HG03039 (cell line): ENCODE data around the gene GNG12.
A peak's percentile ranks its signal among the peaks of the same experiment; 100 is the strongest.

Experiments used
- ATAC-seq: cut with Tn5 transposase; IDR thresholded peaks from one replicate; pipeline ENCODE4 v1.9.1; 2021; ENCODE audit warnings: mild to moderate bottlenecking, moderate library complexity; ENCODE audit not compliant: unreplicated experiment

GNG12 gene

GRCh38 chr1:67759066-67759465 is 74.2 kb downstream of the GNG12 start:
- ATAC-seq: no peak

- ATAC-seq: no peak
Measured at GRCh38 chr1:67755619-67756018, 77.6 kb downstream of the GNG12 start.

GRCh38 chr1:67755160-67755559 is 78.1 kb downstream of the GNG12 start:
- no peak for ATAC-seq

DNA sequence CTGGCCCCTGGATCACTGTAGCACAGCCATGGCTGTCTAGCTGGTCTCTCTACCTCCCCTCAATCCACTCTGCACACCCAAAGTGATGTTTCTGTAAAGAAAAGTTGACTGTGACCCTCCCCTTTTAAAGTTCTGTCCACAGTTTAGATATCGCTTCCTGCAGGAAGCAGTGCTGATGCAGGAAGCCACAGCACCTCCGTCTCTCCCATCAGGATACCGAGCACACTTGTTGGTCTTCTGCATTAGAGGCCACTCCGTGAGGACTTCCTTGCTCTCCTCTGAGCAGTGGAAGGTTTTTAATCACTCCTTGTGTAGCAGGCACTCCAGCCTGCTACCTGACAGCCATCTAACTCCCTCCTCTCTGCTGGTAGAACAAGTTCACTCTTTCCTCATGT is 78.7 kb downstream of the GNG12 start:
- no peak for ATAC-seq

- no peak for ATAC-seq
Measured at GRCh38 chr1:67753776-67754525, 79.3 kb downstream of the GNG12 start.

GRCh38 chr1:67752306-67752705 is 81.0 kb downstream of the GNG12 start:
- ATAC-seq: no peak

DNA sequence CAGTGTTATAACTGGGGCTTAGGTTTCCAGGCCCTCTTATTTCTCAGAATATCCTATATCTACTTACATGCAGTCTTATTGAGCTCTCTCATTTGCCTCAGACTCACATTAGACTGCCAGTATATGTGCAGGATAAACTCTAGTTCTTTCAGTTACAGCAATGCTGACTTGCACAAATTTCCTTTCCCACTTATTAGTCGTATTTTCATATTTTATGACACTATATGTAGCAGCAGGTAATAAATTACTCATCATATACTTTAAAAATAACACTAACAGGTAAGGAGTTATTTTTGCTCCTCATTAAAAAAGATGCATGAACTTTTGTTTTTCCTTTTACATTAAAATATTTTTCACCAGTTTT is 82.6 kb downstream of the GNG12 start:
- no peak for ATAC-seq

DNA sequence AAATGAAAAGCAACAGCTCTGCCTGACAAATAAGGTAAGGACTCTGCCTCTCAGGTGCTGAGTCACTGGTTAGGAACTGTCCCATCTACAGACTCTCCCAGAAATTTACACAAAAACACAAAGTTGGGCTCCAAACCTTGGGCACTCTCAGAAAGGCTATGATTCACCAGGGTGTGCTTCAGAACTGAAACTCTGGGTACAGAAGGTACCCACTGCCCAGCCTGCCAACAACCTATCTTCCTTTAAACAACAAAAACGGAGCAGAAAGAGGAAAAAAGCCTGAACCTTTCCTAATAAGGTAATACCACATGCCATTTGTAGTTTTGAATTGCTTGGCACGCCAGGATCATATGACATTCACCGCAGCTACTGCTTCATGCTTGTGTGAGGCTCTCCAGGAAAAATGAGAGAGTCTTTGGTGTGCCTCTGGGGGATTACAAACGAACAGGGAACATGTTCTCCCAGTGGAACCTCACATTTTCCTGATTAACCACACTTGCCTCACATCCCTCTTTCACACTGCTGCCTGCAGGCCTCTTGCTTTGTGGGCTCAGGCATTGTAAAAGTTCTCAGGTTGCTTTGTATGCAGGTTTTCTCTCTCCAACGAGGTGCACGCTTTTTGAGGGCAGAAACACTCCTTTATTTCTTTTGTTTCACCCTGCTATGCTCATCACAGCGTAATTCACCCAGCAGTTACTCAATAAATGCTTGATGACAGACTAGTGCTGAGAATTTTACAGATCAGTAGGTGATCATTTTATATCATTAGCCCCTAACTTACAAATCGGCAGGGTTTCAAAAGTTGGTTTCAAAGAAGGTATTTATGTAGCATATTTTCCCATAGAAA is 83.2 kb downstream of the GNG12 start:
- ATAC-seq: peak; percentile 35

DNA sequence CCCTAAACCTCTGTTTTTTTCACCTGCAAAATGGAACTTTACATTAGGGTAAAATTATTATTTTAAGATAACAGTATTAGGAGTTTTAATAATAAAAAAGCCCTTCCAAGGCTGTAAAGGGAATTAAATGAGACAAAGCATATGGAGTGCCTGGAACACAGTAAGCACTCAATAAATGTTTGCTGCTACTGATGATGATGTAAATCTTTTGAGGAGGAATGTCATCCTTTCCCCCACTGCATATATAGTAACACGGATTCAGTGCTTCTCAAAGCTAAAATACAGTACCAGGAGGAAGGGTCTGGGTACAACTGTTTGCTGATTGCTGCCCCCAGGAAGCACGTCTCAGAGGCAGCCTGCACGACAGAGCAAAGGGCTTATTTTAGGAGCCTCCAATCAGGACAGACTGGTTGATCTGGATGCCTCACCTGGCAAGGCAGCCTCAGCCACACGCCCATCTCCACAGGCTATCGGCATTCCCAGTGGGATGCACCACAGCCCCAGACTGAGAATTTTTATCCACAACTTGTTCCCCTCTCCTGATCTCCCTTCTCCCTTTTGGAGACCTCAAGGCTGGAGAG is 83.9 kb downstream of the GNG12 start:
- ATAC-seq: no peak

DNA sequence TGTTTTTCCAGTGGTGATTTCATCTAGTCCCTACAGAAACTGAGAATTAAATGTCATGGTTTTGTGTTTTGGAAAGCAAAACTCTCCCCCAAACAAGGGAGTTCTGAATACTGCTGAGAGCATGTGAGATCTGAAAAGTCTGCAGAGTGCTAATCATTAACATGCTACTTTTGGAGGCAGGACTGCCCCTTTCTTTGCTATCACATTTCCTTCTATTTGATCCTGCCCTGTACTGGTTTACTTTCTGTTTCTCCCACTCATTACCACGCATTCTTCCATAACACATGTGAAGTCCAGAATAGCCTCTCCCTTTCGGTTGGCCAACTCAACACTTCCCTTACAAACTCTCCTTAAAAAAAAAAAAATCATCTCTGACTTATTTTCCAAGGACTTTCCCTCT is 84.6 kb downstream of the GNG12 start:
- peak; percentile 63 for ATAC-seq

DNA sequence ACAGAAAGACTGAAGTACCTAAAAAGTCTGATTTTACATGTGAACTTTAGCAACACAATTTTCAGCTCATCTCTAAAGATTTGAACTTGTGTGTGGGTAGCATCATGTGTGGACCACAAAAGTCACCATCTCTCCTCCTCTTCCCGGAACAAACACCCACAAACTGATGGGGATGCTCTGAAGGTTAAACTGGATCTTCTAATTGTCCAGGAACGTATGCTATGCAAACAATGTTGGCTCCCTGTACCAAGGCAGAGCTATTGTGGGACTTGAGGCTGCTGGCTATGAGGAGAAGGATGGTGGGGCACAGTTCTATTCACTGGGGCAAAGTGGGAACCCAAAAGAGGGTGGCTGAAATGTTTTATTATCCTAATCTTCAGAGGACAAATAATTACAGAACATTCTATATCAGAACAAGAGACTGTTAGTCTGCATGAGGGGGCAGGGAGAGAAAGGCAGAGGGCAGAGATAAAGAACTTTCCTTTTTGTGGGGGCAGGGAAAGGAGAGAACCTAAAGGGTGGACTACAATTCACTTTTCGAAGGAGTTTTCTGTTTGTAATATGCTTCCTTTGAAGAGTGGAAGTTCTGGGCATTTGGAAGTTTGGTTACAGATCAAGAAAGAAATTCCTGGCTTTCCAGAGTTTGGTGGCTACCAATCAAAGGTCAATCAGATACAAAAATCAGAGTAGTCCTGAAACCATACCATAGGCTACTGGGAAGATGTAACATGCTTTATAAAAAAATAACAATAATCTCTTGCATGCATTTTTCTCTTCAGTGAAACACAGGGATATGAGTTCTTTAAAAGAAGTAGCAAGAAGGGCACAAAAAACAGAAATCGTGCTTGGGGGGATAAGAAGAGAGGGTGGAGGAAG is 85.4 kb downstream of the GNG12 start:
- ATAC-seq: no peak

DNA sequence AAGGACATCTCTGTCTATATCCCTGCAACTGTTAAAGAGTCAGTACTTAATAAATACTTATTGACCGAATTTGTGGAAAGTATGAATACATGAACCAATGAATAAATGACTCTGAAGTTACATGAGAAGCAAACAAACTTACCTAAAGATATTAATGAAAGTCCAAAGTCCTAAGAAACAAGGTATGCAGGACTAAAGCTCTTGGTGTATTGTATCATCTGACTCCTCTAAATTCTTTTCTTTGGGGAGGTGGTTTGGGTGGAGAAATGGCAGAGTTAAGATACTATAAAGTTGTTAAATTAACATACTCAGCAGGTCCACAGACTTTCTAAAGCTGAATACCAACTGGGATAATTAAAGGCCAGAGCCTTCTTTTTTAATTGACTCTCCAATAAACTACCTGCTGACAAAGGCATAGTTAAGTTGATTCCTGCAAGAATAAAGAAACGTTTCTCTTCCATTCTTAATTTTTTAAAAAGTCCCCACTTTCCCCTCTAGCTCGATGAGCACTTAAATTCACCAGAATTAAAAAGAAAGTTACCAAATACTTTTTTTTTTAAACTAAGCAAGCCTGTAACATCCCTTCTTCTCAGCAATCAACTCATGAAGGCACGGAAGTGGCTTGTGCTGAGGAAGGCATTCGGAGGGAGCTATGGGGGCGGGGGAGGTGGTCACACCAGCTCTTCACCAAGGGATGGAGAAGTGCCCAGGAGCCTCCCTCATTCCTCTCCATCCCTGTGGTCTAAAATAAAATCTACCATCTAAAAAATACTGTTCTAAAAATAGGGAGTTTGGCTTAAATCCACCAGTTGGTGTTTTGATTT is 87.2 kb downstream of the GNG12 start:
- ATAC-seq: no peak

- ATAC-seq: no peak
Measured at GRCh38 chr1:67743072-67743725, 90.1 kb downstream of the GNG12 start.

DNA sequence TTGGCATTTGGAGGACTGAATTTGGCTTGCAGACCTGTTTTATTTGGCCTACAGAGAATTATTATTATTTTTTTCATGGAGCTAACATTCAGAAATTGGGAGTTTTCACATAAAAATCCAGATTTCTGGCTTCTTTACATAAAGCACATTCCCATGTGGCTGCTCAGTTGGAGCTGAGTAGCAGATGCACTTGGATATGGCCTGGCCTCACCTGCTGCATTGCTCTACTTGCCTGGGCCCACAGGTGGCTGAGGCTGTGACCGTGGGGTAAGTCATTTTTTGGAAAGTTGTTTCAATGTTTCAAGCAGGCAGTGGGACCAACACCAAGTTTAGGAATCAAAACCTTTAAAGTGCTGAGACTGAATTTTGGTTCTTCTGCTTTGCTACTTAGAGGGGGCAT is 91.5 kb downstream of the GNG12 start:
- ATAC-seq: no peak

- ATAC-seq: no peak
Measured at GRCh38 chr1:67741121-67741520, 92.1 kb downstream of the GNG12 start.

DNA sequence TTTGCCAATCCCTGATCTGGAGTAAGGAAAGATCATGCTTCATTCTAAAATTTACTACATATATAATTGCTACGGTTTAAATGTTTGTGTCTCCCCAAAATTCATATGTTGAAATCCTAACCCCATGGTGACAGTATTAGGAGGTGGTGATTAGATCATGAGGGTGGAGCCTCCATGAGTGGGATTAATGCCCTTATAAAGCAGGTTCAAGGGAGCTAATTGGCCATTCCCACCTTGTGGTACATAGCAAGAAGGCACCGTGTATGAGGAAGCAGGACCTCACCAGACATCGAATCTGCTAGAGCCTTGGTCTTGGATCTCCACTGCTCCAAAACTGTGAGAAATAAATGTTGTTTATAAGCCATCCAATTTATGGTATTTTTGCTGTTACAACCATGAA is 92.7 kb downstream of the GNG12 start:
- no peak for ATAC-seq

DNA sequence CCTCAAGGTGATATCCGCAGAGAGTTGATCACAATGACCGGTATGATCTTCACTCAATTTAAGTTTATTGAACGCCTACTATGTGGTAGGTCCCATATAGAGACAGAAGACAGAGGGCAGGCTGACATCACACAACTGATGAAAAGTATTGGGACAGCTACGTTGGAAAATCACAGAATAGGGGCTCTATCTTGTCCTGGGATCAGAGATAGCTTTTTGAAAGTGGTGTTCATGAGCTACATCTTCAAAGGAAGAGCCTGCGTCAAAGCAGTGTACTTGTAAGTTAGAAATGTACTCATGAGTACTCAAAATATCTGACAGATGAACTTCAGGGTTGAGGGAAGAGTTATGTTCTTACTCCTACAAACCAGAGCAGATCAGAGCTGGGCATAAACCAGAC is 93.9 kb downstream of the GNG12 start:
- ATAC-seq: no peak

DNA sequence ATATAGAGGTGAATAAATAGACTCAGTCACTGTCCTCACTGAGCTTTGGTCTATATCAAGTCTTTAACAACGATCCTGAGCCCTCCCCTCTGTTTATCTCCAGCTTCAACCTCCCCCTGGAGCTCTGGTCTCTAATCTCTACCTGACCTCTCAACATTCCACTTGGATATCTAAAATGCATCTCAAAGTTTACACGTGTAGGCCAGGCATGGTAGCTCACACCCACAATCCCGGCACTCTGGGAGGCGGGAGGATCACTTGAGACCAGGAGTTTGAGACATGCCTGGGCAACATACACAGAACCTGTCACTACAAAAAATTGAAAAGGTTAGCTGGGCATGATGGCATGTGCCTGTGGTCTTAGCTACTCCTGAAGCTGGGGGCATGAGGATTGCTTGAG is 94.9 kb downstream of the GNG12 start:
- no peak for ATAC-seq

- no peak for ATAC-seq
Measured at GRCh38 chr1:67737875-67738274, 95.4 kb downstream of the GNG12 start.

DNA sequence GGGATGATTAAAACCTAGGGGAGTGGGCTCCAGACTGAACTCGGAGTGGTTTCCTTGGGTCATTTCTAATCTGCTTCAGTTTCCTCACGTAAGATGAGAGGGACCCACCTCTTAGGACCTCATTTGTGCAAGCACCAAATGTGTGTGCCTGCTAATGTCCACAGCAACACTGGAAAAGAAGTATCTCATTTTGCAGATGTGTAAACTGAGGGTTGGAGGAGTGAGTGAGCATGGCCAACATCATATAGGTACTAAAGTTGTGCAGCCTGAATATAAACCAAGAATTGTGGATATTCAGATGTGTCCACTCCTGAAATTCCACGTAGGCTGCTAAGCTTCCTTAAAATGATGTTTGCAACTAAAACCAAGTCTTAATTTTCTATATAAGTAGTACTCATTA is 96.5 kb downstream of the GNG12 start:
- no peak for ATAC-seq
